Left ventricle myocardium inferior (tissue), 1 donor: ENCODE measurements around the gene BBS1. TPM values are rescaled to one million over a fixed set of nuclear protein-coding genes. Genes with fewer than 3 reads are reported as not detected.
"Not testable (repeated sequence)": the region's sequence is repeated elsewhere in the genome, so short reads cannot be mapped to it uniquely, and the experiment has no call there.

Experiments
- DNase-seq: peaks from one replicate; pipeline ENCODE4 v3.0.0-alpha.2; 2020
- H3K27ac ChIP-seq: fragments of 200-600 bp; replicated peaks from 2 replicates; pipeline ENCODE4 v1.8.0; 2021
- H3K27me3 ChIP-seq: fragments of 200-600 bp; 2 replicates; pipeline ENCODE4 v1.8.0; 2021; ENCODE audit warnings: low read depth
- H3K36me3 ChIP-seq: fragments of 200-600 bp; 2 replicates; pipeline ENCODE4 v1.8.0; 2021
- H3K4me1 ChIP-seq: fragments of 200-600 bp; 2 replicates; pipeline ENCODE4 v1.8.0; 2021
- H3K4me3 ChIP-seq: fragments of 200-600 bp; 2 replicates; pipeline ENCODE4 v1.8.0; 2021; ENCODE audit warnings: mild to moderate bottlenecking, moderate library complexity
- H3K9me3 ChIP-seq: fragments of 200-600 bp; replicated peaks from 2 replicates; pipeline ENCODE4 v1.8.0; 2021
- CTCF ChIP-seq: fragments of 200-600 bp; IDR thresholded peaks from 2 replicates; pipeline ENCODE4 v1.8.0; 2021; ENCODE audit warnings: antibody characterized with exemption, mild to moderate bottlenecking, borderline replicate concordance
- intact Hi-C: fragments of 100-400 bp; cut with micrococcal nuclease; formaldehyde crosslinking; loops from one replicate; pipeline ENCODE4 v1.11.0; 2022
- long read RNA-seq: library from polyadenylated mRNA; unstranded; transcript quantifications from one replicate; pipeline ENCODE4 v2.0.0, GENCODE V29; 2021
- total RNA-seq: library from RNA; stranded (reverse); fragmentation: NEBNext Ultra II Directional; extraction: Animal tissue kit (Norgen Biotek cat#: 25700); gene quantifications from one replicate; pipeline ENCODE4 v1.2.1, GENCODE V29; 2021
- donor health status: DM: no; HTN: yes; CAD: no; lungs with severe emphysema.

Gene BBS1
- 16.9 TPM for total RNA-seq
- long read RNA-seq, transcript BBS1-201 (17 exons, 3,423 nt) = major isoform, 26 of 44 reads
- long read RNA-seq, partial matches to known transcripts = 11 of 44 reads
- long read RNA-seq, other reads (novel, unspliced or antisense) = 6 of 44 reads

GRCh38 chr11:66510271-66510989, at the start of gene BBS1:
TSS of gene BBS1 (plus strand) at chr11:66510635. CDS start at chr11:66510660, 25 bp downstream.
- peak; percentile 92 for DNase-seq
- intact Hi-C loops = no loop called here
- H3K4me3 ChIP-seq = peak within 1 kb of the TSS; percentile 96

GRCh38 chr11:66462010-66462409, 48.4 kb upstream of the BBS1 start:
- intact Hi-C loops = no loop called here
- Histone ChIP-seq H3K27ac (no peak overlapping the region), H3K9me3 (peaks cover 13% of the 10 kb centered on the region), H3K36me3 (no peaks in the 10 kb centered on the region), H3K27me3 (no peaks in the 10 kb centered on the region), H3K4me3 (no peak overlapping the region), H3K4me1 (peaks cover 14% of the 10 kb centered on the region)
- TF ChIP-seq CTCF = no peak
- no peak for DNase-seq

More at GRCh38 chr11:66510271-66510989, at the start of gene BBS1:
- TF ChIP-seq CTCF = no peak
- H3K4me1 ChIP-seq = peaks cover 22% of the 10 kb centered on the region
- H3K9me3 ChIP-seq = no peaks in the 10 kb centered on the region
- peak within 1 kb of the TSS; percentile 64 for H3K27ac ChIP-seq
- no peaks in the 10 kb centered on the region for H3K27me3 ChIP-seq
- H3K36me3 ChIP-seq = peaks cover 17% of the 10 kb centered on the region

GRCh38 chr11:66462911-66463310, 47.5 kb upstream of the BBS1 start:
- H3K9me3 ChIP-seq = peaks cover 13% of the 10 kb centered on the region
- no peak overlapping the region for H3K4me3 ChIP-seq
- TF ChIP-seq CTCF = no peak
- H3K4me1 ChIP-seq = peaks cover 23% of the 10 kb centered on the region
- no peak for DNase-seq
- no peak overlapping the region for H3K27ac ChIP-seq
- intact Hi-C loops = no loop called here
- H3K36me3 ChIP-seq = no peaks in the 10 kb centered on the region
- H3K27me3 ChIP-seq = no peaks in the 10 kb centered on the region

- H3K36me3 ChIP-seq, intact Hi-C loops: not testable (repeated sequence)
Observed at GRCh38 chr11:66464116-66464515, 46.3 kb upstream of the BBS1 start.

GRCh38 chr11:66464916-66465315, 45.5 kb upstream of the BBS1 start:
- no peaks in the 10 kb centered on the region for H3K36me3 ChIP-seq
- no peak for DNase-seq
- H3K9me3 ChIP-seq = peaks cover 13% of the 10 kb centered on the region
- no peak overlapping the region for H3K4me3 ChIP-seq
- no peak for TF ChIP-seq CTCF
- H3K27ac ChIP-seq = no peak overlapping the region
- intact Hi-C loops = no loop called here
- no peaks in the 10 kb centered on the region for H3K27me3 ChIP-seq
- peaks cover 27% of the 10 kb centered on the region for H3K4me1 ChIP-seq

More at GRCh38 chr11:66464116-66464515, 46.3 kb upstream of the BBS1 start:
- Histone ChIP-seq H3K9me3 (peaks cover 13% of the 10 kb centered on the region), H3K4me1 (peaks cover 25% of the 10 kb centered on the region)
- H3K27me3 ChIP-seq, H3K27ac ChIP-seq, H3K4me3 ChIP-seq, DNase-seq: not testable (repeated sequence)
